HG03469 (cell line): Measurements from ENCODE around the gene ANKRD28.
"Not testable (repeated sequence)": the region's sequence is repeated elsewhere in the genome, so short reads cannot be mapped to it uniquely, and the experiment has no call there.

Experiments used
- ATAC-seq: cut with Tn5 transposase; IDR thresholded peaks from one replicate; pipeline ENCODE4 v1.9.1; 2021; ENCODE audit warnings: mild to moderate bottlenecking, moderate library complexity, moderate number of reproducible peaks; ENCODE audit not compliant: unreplicated experiment

ANKRD28 gene

GRCh38 chr3:15778332-15778858, 19.4 kb downstream of the ANKRD28 start:
- no peak for ATAC-seq

GRCh38 chr3:15774931-15775560, 22.7 kb downstream of the ANKRD28 start:
- ATAC-seq = peak; percentile 67

DNA sequence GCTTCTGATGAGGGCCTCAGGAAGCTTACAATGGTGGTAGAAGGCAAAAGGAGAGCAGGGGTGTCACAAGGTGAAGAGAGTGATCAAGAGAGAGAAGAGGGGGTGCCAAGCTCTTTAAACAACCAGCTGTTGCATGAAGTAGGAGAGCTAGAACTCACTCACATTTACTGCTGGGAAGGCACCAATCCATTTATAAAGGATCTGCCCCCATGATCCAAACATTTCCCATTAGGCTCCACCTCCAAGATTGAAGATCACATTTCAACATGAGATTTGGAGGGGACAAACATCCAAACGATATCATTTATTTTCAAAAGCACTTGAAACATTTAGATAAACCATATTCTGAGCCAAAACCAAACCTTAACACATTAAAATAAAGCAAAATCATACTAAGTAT, 26.3 kb downstream of the ANKRD28 start:
- no peak for ATAC-seq

DNA sequence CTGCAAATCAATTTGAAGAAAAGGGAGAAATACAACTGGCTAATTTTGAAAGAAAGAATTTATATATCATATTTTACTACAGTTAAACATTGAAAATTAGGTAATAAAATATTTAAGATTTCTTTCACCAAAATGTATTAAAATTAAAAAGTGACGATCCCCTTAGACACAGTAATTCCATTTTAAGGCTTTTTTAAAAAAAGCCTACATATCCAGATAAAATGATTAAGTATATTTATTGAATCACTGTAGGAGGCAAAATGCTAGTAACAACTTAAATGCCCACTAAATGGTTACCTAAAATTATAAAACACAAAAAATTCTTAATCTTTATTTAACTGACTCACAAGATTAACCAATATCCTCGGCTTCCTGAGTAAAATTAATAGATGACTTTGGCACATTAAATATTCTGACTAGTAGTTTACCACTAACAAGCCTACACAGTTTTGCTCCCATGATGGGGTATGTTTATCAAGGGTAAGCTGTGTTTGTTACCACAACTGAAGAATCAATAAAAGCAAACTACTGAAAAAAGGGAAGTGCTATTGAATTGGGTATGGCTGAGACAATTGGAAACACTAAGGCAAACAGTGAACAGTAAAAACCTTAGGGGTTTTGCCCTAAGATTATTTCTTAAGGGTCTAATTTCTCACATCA, 28.4 kb downstream of the ANKRD28 start:
- ATAC-seq = no peak

- peak; percentile 80 for ATAC-seq
Measured at GRCh38 chr3:15768421-15769255, 29.1 kb downstream of the ANKRD28 start.

DNA sequence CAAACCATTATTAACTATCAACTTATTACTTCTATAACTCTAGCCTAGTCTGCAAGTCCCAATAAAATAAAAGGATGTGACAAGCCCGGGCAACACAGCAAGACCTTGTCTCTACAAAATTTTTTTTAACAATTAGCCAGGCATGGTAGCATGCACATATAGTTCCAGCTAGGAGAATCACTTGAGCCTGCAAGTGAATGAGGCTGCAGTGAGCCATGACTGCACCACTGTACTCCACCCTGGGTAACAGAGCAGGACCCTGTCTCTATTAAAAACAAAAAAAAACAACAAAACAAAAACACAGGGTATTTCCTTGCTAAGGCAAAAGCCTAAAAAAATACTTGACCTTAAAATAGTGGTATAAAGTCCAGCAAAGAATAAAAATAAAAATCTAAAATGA, 31.4 kb downstream of the ANKRD28 start:
- ATAC-seq = no peak

GRCh38 chr3:15758295-15758694, 39.5 kb downstream of the ANKRD28 start:
- ATAC-seq = no peak

DNA sequence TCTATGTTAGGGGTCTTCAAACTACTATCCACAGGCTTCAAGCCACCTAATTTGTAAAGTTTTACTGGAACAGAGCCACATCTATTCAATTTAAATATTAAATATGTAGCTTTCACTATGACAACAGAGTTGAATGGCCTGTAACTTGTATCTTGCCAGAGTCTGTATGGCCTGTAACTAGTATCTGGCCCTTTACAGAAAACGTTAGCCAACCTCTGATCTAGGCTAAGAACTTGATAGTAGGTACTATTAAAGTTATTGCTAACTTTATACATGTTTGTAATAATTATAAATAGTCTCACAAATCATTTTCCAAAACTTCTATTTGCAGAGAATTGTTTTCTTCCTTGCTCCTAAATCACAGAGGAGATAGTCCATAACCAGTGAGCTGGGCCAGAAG, 40.0 kb downstream of the ANKRD28 start:
- no peak for ATAC-seq

DNA sequence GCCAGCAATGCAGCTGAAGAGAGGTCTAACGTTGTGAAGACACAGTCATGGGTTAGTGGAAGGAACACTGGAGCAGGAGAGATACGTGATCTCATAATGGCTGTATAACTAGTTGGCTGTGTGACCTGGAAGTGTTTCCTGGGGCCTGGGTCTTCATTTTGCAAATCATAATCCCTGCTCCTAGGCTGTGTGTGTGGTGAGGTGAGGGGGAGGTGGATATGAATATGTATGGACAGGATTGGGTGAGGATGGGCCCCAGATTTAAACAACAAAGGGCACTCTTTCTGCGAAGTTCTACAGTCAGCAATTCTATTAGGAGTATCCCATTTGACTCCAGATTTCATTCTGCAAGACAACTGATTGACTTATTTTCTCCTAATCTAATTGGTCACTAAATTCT, 41.3 kb downstream of the ANKRD28 start:
- ATAC-seq = no peak

- no peak for ATAC-seq
Measured at GRCh38 chr3:15755780-15756179, 42.0 kb downstream of the ANKRD28 start.

- no peak for ATAC-seq
Measured at GRCh38 chr3:15755181-15755580, 42.6 kb downstream of the ANKRD28 start.

DNA sequence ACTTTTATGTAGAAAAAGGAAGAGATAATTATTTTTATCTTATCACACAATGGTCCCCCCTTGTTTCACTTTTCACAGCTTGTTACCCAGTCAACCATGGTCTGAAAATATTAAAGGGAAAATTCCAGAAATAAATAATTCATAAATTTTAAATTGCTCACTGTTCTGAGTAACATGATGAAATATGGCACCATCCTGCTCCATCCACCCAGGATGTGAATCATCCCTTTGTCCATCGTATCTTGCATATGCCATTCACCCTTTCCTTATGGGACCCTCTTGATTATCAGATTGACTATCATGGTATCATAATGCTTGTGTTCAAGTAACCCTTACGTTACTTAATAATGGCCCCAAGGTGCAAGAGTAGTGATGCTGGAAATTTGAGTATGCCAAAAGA, 43.7 kb downstream of the ANKRD28 start:
- ATAC-seq = no peak

DNA sequence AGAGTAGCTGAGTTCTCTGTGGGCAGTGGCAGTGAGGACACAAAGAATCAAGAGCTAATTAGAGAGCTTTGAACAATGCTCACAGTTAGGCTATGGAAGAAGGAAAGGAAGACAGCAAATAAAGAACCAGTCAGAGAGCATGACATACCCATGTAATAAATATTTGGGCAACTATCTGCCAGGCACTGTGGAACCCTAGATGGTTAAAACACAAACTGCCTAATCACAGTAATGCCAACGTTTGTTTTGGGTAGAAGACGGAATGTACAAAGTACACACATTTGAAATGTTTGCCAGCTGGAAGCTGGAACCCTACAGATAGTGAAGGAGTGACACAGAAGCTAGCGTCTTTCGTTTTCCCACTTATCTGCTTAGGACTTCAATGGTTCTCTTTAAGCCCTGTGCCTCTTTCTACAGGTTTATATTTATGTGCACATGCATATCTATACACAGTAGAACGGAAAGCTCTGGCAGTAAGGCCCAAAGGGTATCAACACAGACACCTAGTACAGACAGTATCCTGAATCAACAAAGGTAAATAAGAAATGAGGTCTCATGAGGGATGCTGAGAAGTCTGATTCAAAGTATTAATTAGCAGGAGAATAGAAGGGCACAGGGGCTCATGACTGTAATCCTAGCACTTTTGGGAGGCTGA, 44.6 kb downstream of the ANKRD28 start:
- no peak for ATAC-seq

DNA sequence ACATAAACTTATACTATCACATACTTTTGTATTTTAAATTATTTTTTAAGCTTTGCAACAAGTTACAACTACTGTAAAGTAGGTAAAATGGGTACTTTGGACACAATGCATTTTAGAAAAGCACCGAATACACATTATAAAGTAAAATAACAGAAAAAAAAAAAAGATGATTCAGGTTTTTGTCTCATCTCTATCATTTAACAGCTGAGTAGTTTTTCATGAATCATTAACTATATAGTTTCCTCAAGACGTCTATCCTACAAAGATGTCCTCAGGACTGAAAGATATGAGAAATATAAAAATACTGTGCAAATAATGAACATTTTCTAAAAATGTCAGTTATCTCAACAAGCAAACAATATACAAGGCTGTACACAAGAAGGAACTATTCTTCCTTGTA, 46.9 kb downstream of the ANKRD28 start:
- ATAC-seq = no peak

GRCh38 chr3:15750143-15750542, 47.6 kb downstream of the ANKRD28 start:
- no peak for ATAC-seq

GRCh38 chr3:15745896-15746295, 51.9 kb downstream of the ANKRD28 start:
- not testable (repeated sequence) for ATAC-seq

DNA sequence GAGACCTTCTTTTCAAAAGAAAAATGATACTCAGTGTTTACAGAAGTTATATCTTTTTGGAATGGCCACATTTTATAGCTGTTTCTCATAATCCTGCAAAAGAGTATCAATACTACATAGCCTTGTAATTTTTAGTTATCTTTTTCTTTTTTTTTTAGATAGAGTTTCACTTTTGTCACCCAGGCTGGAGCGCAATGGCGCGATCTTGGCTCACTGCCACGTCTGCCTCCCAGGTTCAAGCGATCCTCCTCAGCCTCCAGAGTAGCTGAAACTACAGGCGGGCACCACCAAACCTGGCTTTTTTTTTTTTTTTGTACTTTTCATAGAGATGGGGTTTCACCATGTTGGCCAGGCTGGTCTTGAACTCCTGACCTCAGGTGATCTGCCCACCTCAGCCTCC, 53.6 kb downstream of the ANKRD28 start:
- no peak for ATAC-seq

- no peak for ATAC-seq
Measured at GRCh38 chr3:15743587-15744009, 54.2 kb downstream of the ANKRD28 start.

DNA sequence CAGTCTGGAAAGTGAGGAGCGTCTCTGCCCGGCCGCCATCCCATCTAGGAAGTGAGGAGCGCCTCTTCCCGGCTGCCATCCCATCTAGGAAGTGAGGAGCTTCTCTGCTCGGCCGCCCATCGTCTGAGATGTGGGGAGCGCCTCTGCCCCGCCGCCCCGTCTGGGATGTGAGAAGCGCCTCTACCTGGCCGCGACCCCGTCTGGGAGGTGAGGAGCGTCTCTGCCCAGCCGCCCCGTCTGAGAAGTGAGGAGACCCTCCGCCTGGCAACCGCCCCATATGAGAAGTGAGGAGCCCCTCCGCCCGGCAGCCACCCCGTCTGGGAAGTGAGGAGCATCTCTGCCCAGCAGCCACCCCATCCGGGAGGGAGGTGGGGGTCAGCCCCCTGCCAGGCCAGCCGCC, 55.5 kb downstream of the ANKRD28 start:
- not testable (repeated sequence) for ATAC-seq

GRCh38 chr3:15738616-15739005, 59.2 kb downstream of the ANKRD28 start:
- ATAC-seq = not testable (repeated sequence)

DNA sequence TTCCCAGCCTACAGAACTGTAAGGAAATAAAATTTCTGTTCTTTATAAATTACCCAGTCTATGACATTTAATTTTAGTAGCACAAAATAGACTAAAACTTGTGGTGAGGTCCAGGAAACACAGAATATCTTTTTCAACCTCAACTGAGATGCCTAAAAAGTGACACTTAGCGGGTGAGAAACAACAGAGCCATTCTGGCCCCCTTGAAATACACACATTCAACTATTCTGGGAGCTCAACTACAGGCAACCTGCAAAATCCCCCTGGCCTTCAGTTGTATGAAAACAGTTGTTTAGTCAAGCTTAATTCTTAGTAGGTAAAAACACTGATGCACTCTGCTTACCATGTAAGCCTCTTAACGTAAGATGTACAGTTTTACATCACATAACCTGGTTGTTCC, 66.8 kb downstream of the ANKRD28 start:
- ATAC-seq = no peak
